ENCODE measurements around the gene FRG2C.
"Not testable (repeated sequence)": the region's sequence is repeated elsewhere in the genome, so short reads cannot be mapped to it uniquely, and the experiment has no call there.

GRCh38 chr3:75655101-75655904, 8.8 kb upstream of the FRG2C start:
- not testable (repeated sequence) for TF ChIP-seq CTCF, POLR2AphosphoS5 (IDR thresholded peaks at IDR 0.05)
